Right lobe of liver (tissue), 4 donors: ENCODE data around the gene RPS6KC1.

Experiments used
- CTCF ChIP-seq, 4 donors: fragments of 200-600 bp in 3 of 4; fragments of 450-650 bp in 1 of 4; IDR thresholded peaks; one replicate each; pipeline versions ENCODE4 v1.5.1 to v1.8.0; 2016 to 2022; ENCODE audit warnings: antibody characterized with exemption in 4 of 4, mild to moderate bottlenecking in 2 of 4
- POLR2A ChIP-seq: fragments of 450-650 bp; IDR thresholded peaks from one replicate; pipeline ENCODE4 v1.6.1; 2017; ENCODE audit warnings: antibody characterized with exemption, mild to moderate bottlenecking
- donor health status: DM: no; HTN: no; CAD: no.
- donor health status: DM: no; HTN: no; CAD: no.
- donor health status: DM: no; HTN: yes; CAD: no.

GRCh38 chr1:213286235-213286634, 235.2 kb downstream of the RPS6KC1 start:
- TF ChIP-seq CTCF (IDR thresholded peaks at IDR 0.05) (peak in 3 of 4 donors; percentile 14 to 23 (median 19)), POLR2A (no peak)
